ENCODE results near the gene RSPH9. TPM values are rescaled to one million over a fixed set of nuclear protein-coding genes. Genes with fewer than 3 reads are reported as not detected.

The RSPH9 gene, protein sequence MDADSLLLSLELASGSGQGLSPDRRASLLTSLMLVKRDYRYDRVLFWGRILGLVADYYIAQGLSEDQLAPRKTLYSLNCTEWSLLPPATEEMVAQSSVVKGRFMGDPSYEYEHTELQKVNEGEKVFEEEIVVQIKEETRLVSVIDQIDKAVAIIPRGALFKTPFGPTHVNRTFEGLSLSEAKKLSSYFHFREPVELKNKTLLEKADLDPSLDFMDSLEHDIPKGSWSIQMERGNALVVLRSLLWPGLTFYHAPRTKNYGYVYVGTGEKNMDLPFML
- 0.19 and 0.23 TPM in 2 replicates for polyA plus RNA-seq (2013)

GRCh38 chr6:43644940-43645612 is at the start of gene RSPH9:
TSS of gene RSPH9 (plus strand) at chr6:43645036. CDS start at chr6:43645099, 63 bp downstream.
- Histone ChIP-seq H3K79me1 (ENCODE audit: low read length) (no peaks in the 10 kb centered on the region), H2AFZ (ENCODE audit: insufficient read depth, low read length, poor library complexity) (peak within 1 kb of the TSS; percentile 62), H3K4me3 (ENCODE audit: low read depth, low read length) (peak within 1 kb of the TSS; percentile 65), H2BK12ac (ENCODE audit: low read length) (no peak within 1 kb of the TSS), H3K9me3 (ENCODE audit: insufficient read depth, low read depth, low read length) (no peaks in the 10 kb centered on the region), H3K27ac (ENCODE audit: low read depth, low read length) (no peak within 1 kb of the TSS), H2BK5ac (ENCODE audit: low read depth, low read length, poor library complexity) (no peak within 1 kb of the TSS), H3K27me3 (ENCODE audit: insufficient read depth, low read length) (no peaks in the 10 kb centered on the region), H3K4me2 (ENCODE audit: low read length) (peak within 1 kb of the TSS; percentile 70), H3K9ac (ENCODE audit: low read length) (no peak within 1 kb of the TSS), H2BK120ac (ENCODE audit: insufficient read depth, low read length, poor library complexity) (no peak within 1 kb of the TSS), H3K4ac (ENCODE audit: low read depth, low read length) (no peak within 1 kb of the TSS), H3K4me1 (ENCODE audit: control insufficient read depth in 1 of 2, insufficient read depth in 2 of 2, low read length in 2 of 2) (peaks cover 4 to 5% of the 10 kb centered on the region in 2 experiments), H4K12ac (ENCODE audit: low read depth, low read length) (no peak within 1 kb of the TSS), H3K23ac (ENCODE audit: low read length) (no peak within 1 kb of the TSS), H4K91ac (ENCODE audit: low read depth, low read length) (no peak within 1 kb of the TSS), H3K14ac (ENCODE audit: low read length) (no peak within 1 kb of the TSS), H3K18ac (ENCODE audit: low read length) (no peak within 1 kb of the TSS), H3K79me2 (ENCODE audit: control insufficient read depth, insufficient read depth, low read length, poor library complexity) (no peaks in the 10 kb centered on the region), H3K36me3 (ENCODE audit: control insufficient read depth in 1 of 2, insufficient read depth in 2 of 2, low read length in 2 of 2) (peaks cover 9 to 14% of the 10 kb centered on the region in 2 experiments), H4K8ac (ENCODE audit: low read depth, low read length) (no peak within 1 kb of the TSS), H2AK5ac (ENCODE audit: low read length) (no peak within 1 kb of the TSS)
- peak; percentile 59 to 69 for DNase-seq
- no CpG with 5 or more reads among the region's 52 CpGs for WGBS (ENCODE audit: extremely low coverage, insufficient coverage, insufficient read length)

DNA sequence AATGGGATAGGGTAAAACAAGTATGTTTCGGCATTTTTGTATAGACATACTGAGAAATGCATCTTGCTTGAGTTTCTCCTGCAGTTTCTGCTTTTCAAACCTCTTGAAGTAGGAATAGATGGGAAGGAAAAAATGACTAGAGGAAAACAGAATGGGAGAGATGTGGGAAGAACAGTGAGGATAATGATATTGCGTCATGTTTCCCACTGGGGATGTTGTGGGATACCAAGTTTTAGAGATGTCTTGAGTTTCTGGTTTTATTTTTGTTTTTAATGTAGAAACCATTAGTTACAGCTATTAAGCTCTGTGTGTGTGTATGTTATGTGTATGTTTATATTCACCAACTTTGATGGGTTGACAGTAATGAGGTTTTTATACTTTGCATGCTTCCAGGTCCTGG is 44.2 kb upstream of the RSPH9 start:
- Histone ChIP-seq H3K4me2 (ENCODE audit: low read length) (no peak overlapping the region), H3K27ac (ENCODE audit: low read depth, low read length) (no peak overlapping the region), H3K23ac (ENCODE audit: low read length) (no peak overlapping the region), H3K18ac (ENCODE audit: low read length) (no peak overlapping the region), H4K8ac (ENCODE audit: low read depth, low read length) (no peak overlapping the region), H3K9ac (ENCODE audit: low read length) (no peak overlapping the region), H3K4ac (ENCODE audit: low read depth, low read length) (no peak overlapping the region), H3K27me3 (ENCODE audit: insufficient read depth, low read length) (no peaks in the 10 kb centered on the region), H4K91ac (ENCODE audit: low read depth, low read length) (no peak overlapping the region), H3K79me2 (ENCODE audit: control insufficient read depth, insufficient read depth, low read length, poor library complexity) (no peaks in the 10 kb centered on the region), H3K14ac (ENCODE audit: low read length) (no peak overlapping the region), H2BK5ac (ENCODE audit: low read depth, low read length, poor library complexity) (no peak overlapping the region), H3K79me1 (ENCODE audit: low read length) (no peaks in the 10 kb centered on the region), H2AK5ac (ENCODE audit: low read length) (no peak overlapping the region), H3K36me3 (ENCODE audit: control insufficient read depth in 1 of 2, insufficient read depth in 2 of 2, low read length in 2 of 2) (peaks cover 28% of the 10 kb centered on the region in 2 experiments), H2BK120ac (ENCODE audit: insufficient read depth, low read length, poor library complexity) (no peak overlapping the region), H3K4me1 (ENCODE audit: control insufficient read depth in 1 of 2, insufficient read depth in 2 of 2, low read length in 2 of 2) (no peaks in the 10 kb centered on the region), H2BK12ac (ENCODE audit: low read length) (no peak overlapping the region), H4K12ac (ENCODE audit: low read depth, low read length) (no peak overlapping the region), H3K9me3 (ENCODE audit: insufficient read depth, low read depth, low read length) (no peaks in the 10 kb centered on the region), H3K4me3 (ENCODE audit: low read depth, low read length) (no peak overlapping the region), H2AFZ (ENCODE audit: insufficient read depth, low read length, poor library complexity) (no peak overlapping the region)
- no CpG with 5 or more reads among the region's 2 CpGs for WGBS (ENCODE audit: extremely low coverage, insufficient coverage, insufficient read length)
- DNase-seq, result no peak

GRCh38 chr6:43604174-43604573 is 40.7 kb upstream of the RSPH9 start:
- H3K27ac ChIP-seq (ENCODE audit: low read depth, low read length), result no peak overlapping the region
- H3K27me3 ChIP-seq (ENCODE audit: insufficient read depth, low read length), result no peaks in the 10 kb centered on the region
- no peak overlapping the region for H4K12ac ChIP-seq (ENCODE audit: low read depth, low read length)
- no peak for DNase-seq
- no peak overlapping the region for H4K91ac ChIP-seq (ENCODE audit: low read depth, low read length)
- no peaks in the 10 kb centered on the region for H3K4me1 ChIP-seq (ENCODE audit: control insufficient read depth in 1 of 2, insufficient read depth in 2 of 2, low read length in 2 of 2)
- no peak overlapping the region for H2BK120ac ChIP-seq (ENCODE audit: insufficient read depth, low read length, poor library complexity)
- H3K9me3 ChIP-seq (ENCODE audit: insufficient read depth, low read depth, low read length), result no peaks in the 10 kb centered on the region
- no peaks in the 10 kb centered on the region for H3K79me2 ChIP-seq (ENCODE audit: control insufficient read depth, insufficient read depth, low read length, poor library complexity)
- no peak overlapping the region for H3K14ac ChIP-seq (ENCODE audit: low read length)
- H3K4ac ChIP-seq (ENCODE audit: low read depth, low read length), result no peak overlapping the region
- H2AFZ ChIP-seq (ENCODE audit: insufficient read depth, low read length, poor library complexity), result no peak overlapping the region
- H2AK5ac ChIP-seq (ENCODE audit: low read length), result no peak overlapping the region
- H4K8ac ChIP-seq (ENCODE audit: low read depth, low read length), result no peak overlapping the region
- peaks cover 26 to 27% of the 10 kb centered on the region in 2 experiments for H3K36me3 ChIP-seq (ENCODE audit: control insufficient read depth in 1 of 2, insufficient read depth in 2 of 2, low read length in 2 of 2)
- no peak overlapping the region for H3K18ac ChIP-seq (ENCODE audit: low read length)
- no CpG with 5 or more reads among the region's 2 CpGs for WGBS (ENCODE audit: extremely low coverage, insufficient coverage, insufficient read length)
- H3K23ac ChIP-seq (ENCODE audit: low read length), result no peak overlapping the region
- no peak overlapping the region for H3K9ac ChIP-seq (ENCODE audit: low read length)
- H2BK12ac ChIP-seq (ENCODE audit: low read length), result no peak overlapping the region
- H3K4me2 ChIP-seq (ENCODE audit: low read length), result no peak overlapping the region
- H2BK5ac ChIP-seq (ENCODE audit: low read depth, low read length, poor library complexity), result no peak overlapping the region
- no peak overlapping the region for H3K4me3 ChIP-seq (ENCODE audit: low read depth, low read length)
- H3K79me1 ChIP-seq (ENCODE audit: low read length), result no peaks in the 10 kb centered on the region

- H2BK12ac ChIP-seq (ENCODE audit: low read length), result no peak overlapping the region
- peaks cover 2% of the 10 kb centered on the region in 2 experiments for H3K4me1 ChIP-seq (ENCODE audit: control insufficient read depth in 1 of 2, insufficient read depth in 2 of 2, low read length in 2 of 2)
- H3K9ac ChIP-seq (ENCODE audit: low read length), result no peak overlapping the region
- H4K8ac ChIP-seq (ENCODE audit: low read depth, low read length), result no peak overlapping the region
- H3K36me3 ChIP-seq (ENCODE audit: control insufficient read depth in 1 of 2, insufficient read depth in 2 of 2, low read length in 2 of 2), result peaks cover 26 to 27% of the 10 kb centered on the region in 2 experiments
- no peak overlapping the region for H3K4me3 ChIP-seq (ENCODE audit: low read depth, low read length)
- H2AK5ac ChIP-seq (ENCODE audit: low read length), result no peak overlapping the region
- no peak overlapping the region for H3K18ac ChIP-seq (ENCODE audit: low read length)
- no peaks in the 10 kb centered on the region for H3K79me2 ChIP-seq (ENCODE audit: control insufficient read depth, insufficient read depth, low read length, poor library complexity)
- no peak overlapping the region for H3K4ac ChIP-seq (ENCODE audit: low read depth, low read length)
- no peak overlapping the region for H4K12ac ChIP-seq (ENCODE audit: low read depth, low read length)
- no peaks in the 10 kb centered on the region for H3K27me3 ChIP-seq (ENCODE audit: insufficient read depth, low read length)
- H3K23ac ChIP-seq (ENCODE audit: low read length), result no peak overlapping the region
- H4K91ac ChIP-seq (ENCODE audit: low read depth, low read length), result no peak overlapping the region
- no peak overlapping the region for H3K27ac ChIP-seq (ENCODE audit: low read depth, low read length)
- no peak overlapping the region for H3K4me2 ChIP-seq (ENCODE audit: low read length)
- no peaks in the 10 kb centered on the region for H3K9me3 ChIP-seq (ENCODE audit: insufficient read depth, low read depth, low read length)
- no peak overlapping the region for H3K14ac ChIP-seq (ENCODE audit: low read length)
- DNase-seq, result no peak
- H3K79me1 ChIP-seq (ENCODE audit: low read length), result no peaks in the 10 kb centered on the region
- no peak overlapping the region for H2BK120ac ChIP-seq (ENCODE audit: insufficient read depth, low read length, poor library complexity)
- H2BK5ac ChIP-seq (ENCODE audit: low read depth, low read length, poor library complexity), result no peak overlapping the region
- no CpG with 5 or more reads among the region's 2 CpGs for WGBS (ENCODE audit: extremely low coverage, insufficient coverage, insufficient read length)
- H2AFZ ChIP-seq (ENCODE audit: insufficient read depth, low read length, poor library complexity), result no peak overlapping the region
Observed at GRCh38 chr6:43606019-43606418, 38.8 kb upstream of the RSPH9 start.

Measured in trophoblast cell (in vitro differentiated cells and primary cell).